CD1c-positive myeloid dendritic cell (primary cell): ENCODE results near the gene WFDC1.

Experiments
- DNase-seq: peaks from one replicate; pipeline ENCODE4 v3.0.0-alpha.2; 2016; ENCODE audit errors: extremely low spot score

The WFDC1 gene

GRCh38 chr16:84272740-84273320, 21.8 kb upstream of the WFDC1 start:
- no peak for DNase-seq

GRCh38 chr16:84274515-84274914, 20.2 kb upstream of the WFDC1 start:
- no peak for DNase-seq

- DNase-seq: no peak
Observed at GRCh38 chr16:84275585-84276151, 19.0 kb upstream of the WFDC1 start.

DNA sequence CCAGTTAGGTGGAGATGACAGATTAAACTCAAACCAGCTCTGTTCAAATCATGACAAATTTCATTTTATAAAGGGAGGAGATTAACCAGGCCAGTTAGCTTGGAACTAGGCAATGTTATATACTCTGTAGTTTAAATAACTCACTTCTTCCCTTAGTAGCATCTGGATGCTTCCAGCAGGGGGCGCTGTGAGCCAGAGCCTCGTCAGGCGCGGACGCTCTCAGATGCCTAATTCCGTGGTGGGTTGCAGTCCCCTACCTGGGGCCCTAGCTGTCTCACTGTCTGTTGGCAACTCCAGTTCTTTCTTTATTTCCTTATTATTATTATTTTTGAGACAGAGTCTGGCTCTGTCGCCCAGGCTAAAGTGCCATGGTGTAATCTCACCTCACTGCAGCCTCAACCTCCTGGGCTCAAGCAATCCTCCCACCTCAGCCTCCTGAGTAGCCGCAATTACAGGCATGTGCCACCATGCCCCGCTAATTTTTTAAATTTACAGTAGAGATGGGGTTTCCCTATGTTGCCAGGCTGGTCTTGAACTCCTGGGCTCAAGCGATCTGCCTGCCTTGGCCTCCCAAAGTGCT, 17.3 kb upstream of the WFDC1 start:
- DNase-seq: peak; percentile 71

DNA sequence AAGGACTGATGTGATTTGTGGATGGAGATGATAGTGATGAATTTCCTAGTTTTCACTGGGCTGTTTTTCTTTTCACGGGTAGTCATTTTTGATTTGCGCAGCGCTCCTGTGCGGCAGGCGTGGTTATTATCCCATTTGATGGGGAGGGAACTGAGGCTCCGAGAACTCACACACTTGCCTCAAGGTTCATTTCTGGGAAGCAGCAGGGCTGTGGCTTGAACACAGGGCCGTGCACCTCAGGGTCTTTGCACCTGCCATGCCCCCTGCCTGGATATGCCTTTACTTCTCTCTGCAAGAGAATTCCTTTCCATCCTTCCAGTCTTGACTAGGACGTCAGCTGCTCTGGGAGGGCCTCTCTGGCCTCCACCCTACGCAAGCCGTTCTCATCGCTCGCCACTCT, 16.3 kb upstream of the WFDC1 start:
- no peak for DNase-seq

- no peak for DNase-seq
Observed at GRCh38 chr16:84278968-84279367, 15.7 kb upstream of the WFDC1 start.

GRCh38 chr16:84279881-84280280, 14.8 kb upstream of the WFDC1 start:
- no peak for DNase-seq

- DNase-seq: no peak
Observed at GRCh38 chr16:84281074-84281473, 13.6 kb upstream of the WFDC1 start.

DNA sequence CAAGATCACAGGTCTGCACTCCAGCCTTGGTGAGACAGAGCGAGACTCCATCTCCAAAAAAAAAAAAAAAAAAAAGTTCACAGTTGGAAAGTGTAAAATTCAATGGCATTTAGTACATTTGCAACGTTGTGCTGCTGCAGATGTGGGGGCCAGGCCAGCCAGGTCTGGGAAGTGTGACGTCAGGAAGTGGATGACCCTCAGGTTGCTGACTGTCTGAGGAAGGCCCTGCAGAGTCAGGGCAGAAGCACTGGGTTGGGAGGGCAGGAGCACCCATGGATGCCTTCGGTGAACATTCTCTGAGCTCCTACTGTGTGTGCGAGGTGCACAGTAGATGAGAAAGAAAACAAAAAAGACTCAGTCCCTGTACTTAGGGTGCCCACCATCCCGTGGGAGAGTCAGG, 12.1 kb upstream of the WFDC1 start:
- no peak for DNase-seq

DNA sequence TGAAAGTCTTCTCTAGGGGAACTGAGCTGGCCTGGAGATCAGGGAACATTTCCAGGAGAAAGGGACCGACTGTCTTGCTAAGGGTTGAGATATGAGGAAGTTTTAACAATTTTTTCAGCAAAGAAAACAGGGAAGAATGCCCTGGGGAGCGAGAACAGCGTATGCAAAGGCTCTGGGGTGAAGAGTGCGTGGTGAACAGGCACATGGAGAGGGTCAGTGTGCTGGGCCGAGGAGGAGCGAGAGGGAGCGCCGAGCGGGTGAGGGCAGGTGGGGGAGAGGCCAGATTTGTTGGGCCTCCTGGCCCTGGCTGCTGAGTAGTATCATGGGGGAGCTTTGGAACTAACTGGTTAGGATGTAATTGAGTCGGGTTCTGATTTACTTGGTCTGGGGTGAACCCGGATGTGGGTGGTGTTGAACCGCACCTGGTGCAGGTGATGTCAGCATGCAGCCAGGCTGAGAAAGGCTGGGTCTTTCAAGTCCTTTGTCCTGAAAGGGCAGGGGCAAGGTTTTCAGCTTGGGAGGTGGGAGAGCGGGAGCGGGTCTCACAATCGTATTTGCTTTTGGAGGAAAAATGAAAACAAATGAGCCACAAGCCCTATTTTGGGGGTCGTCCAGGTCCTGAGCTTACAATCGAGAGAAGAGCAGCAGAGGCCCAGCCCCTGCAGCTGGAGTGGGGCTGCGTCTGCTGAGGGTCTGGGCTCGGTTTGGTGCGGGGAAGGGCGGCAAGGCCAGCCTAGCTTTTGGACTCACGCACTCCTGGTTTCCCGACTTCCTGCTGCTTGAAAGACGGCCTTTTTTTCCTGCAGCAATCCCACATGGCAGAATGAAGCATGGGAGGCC, 11.1 kb upstream of the WFDC1 start:
- no peak for DNase-seq

- no peak for DNase-seq
Observed at GRCh38 chr16:84284154-84284722, 10.4 kb upstream of the WFDC1 start.

GRCh38 chr16:84286578-84287240, 8.0 kb upstream of the WFDC1 start:
- DNase-seq: no peak

GRCh38 chr16:84288902-84289301, 5.8 kb upstream of the WFDC1 start:
- DNase-seq: no peak

- DNase-seq: no peak
Observed at GRCh38 chr16:84291226-84291625, 3.5 kb upstream of the WFDC1 start.

DNA sequence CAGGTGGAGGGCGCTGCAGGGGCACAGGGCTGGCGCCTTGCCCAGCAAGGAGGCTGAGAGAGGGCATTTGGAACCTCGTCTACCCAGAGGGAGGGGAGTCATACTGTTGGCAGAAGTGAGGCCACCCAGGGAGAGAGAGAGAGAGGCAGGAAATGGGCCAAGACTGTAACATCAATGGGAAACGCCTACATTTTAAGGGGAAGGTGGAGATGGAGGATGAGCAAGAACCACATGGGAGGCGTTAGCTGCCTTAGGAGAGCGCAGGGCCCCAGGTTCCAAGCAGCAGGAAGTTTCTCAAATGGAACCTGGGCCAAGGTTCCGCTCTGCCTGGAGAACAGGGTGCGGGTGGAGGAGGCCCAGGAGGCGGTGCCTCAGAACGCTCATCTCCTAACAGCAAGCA, 2.7 kb upstream of the WFDC1 start:
- DNase-seq: no peak

DNA sequence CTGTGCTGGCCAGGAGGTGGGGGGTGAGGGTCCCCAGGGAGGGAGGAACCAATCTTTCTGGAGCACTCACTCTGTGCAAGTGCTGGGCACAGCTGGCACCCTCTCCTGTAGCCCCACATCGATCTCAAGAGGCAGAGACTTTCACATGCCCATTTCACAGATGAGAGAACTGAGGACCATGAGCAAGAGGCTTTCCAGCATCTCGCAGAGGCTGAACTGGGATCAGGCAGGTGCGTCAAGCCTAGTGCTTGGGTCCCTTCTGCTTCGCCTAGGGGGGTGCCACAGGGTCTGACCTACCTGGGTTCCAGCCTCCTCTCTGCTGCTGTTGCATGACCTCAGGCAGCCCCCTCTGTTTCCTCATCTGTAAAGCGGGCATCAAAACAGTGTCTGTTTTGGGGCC, 1.3 kb upstream of the WFDC1 start:
- no peak for DNase-seq

DNA sequence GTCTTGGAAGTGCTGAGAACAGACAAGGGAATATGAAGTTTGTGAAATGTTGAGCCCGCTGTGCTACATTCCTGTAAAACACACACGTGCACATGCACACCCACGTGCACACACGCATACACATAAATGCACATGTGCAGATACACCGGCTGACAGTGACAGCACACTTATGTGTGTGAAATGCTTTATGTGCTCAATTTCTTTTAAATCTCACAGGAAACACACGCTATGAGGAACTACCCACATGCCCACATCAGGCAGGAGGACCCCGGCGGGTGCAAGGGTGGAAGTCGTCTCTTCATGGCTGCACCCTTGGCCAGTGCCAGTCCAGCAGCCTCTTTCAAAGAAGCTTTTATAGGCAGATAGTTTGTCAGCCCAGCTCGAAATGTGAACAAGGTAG, 561 bp upstream of the WFDC1 start:
- peak; percentile 16 for DNase-seq

DNA sequence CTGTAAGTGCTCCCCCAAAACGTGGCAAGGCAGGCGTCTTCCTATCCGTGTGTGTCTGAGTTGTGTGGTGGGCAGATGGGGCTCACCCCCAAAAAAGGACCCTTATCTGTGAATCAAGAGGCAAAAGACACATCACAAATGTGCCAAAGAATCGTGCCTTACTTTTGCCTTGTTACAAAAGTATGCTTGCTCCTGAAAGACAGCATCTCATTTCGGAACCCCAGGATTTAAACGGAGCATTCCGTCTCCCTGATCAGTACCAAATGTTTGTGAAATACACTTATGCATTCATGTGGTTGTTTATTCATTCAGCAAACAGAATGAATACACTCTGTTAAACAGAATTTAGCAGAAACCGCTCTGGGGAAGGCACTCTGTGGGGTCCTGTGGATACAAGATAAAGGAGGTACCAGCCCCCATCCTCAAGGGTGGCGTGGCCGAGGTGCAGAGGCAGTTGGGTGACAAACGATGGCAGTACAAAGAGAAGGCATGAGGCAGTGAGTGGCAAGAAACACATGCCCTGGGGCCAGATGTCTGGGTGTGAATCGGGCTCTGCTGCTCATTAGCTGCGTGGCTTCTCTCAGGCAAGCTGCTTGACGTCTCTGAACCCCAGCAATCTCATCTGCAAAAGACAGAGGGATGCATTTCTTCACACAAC, 654 bp downstream of the WFDC1 start:
- no peak for DNase-seq

DNA sequence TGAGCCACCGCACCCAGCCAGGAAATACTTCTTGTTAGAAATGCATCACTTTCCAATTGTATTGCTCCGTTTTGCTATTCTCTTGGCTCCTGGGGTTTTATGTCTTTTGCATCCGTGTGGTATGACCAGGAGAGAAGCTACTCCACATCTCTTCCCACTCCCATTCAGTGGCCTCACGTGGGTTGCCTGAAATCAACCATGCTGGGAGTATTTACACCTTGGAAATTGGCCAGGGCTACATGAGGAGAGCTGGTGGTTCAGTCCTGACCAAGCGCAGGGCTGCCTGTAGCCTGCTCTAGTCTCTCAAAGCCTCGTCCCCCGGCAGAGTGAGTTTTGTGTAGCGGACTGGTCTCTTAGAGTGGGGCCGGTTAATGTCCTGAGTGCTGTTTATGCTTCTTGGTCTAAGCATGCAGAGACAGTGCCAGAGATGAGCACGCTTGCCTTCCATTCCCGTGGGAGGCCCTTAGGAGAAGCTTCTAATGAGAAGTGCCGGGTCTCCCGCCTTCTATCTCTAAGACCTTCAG, 3.8 kb downstream of the WFDC1 start:
- no peak for DNase-seq

DNA sequence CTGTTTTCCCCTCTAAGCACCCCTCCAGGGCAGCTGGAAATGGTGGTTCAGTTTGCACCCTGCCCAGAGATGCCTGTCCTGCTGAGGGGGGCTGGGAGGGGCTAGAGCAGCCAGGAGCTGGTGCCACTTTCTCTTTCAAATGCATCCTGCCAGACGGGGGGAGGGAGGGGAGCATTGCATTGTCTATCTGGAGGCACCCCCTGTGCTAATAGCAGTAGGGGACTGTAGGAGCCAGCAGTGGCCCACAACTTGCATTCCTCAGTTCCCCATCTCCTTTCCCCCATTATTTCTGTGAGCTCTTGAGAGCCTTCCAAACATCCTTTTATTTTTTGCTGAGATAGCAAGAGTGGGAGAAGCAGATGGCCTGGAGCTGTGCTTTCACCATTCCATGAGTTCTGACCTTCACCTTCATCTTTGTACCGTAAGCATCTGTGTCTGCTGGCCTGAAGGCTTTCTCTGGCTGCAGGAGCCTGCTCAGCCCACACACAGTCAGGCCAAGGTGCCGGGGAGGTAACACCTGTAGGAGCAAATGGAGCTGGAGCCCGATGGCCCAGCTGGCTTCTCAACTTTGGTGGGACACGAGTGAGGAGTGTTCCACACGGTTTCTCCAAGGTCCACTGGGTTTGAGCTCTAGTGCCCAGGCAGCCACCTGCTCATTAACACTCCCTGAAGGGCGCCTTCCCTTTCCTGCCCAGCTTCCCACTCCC, 5.2 kb downstream of the WFDC1 start:
- DNase-seq: no peak
